Neural progenitor cell (in vitro differentiated cells): ENCODE results near the gene HARS2.

Source experiments
- EZH2phosphoT487 ChIP-seq: fragments of 200-600 bp; sonication (generic); IDR thresholded peaks from 2 replicates; pipeline ENCODE4 v1.6.1; 2017; ENCODE audit warnings: antibody characterized with exemption
- TF ChIP-seq, protein P1 (sequence below): fragments of 200-600 bp; sonication (generic); IDR thresholded peaks from 2 replicates; pipeline ENCODE4 v1.5.1; 2017; ENCODE audit warnings: antibody characterized with exemption, mild to moderate bottlenecking

DNA sequence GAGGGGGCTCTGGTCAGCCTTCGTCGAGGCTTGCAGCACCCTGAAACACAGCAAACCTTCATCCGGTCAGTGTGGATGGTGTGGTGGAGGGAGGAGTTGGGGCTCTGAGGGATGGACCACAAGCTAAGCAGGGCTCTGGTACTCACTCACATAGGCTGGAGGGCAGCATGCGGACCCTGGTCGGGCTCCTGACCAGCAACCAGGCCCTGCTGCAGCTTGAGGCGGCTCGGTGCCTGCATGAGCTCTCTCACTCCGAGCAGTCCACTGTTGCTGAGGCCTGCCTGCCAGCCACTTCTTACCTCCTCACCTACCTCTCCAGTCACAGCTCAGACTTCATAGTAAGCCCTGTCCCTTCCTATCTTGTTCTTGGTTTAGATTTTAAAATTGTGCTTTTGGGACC is 49.5 kb upstream of the HARS2 start:
- TF ChIP-seq, protein P1, sequence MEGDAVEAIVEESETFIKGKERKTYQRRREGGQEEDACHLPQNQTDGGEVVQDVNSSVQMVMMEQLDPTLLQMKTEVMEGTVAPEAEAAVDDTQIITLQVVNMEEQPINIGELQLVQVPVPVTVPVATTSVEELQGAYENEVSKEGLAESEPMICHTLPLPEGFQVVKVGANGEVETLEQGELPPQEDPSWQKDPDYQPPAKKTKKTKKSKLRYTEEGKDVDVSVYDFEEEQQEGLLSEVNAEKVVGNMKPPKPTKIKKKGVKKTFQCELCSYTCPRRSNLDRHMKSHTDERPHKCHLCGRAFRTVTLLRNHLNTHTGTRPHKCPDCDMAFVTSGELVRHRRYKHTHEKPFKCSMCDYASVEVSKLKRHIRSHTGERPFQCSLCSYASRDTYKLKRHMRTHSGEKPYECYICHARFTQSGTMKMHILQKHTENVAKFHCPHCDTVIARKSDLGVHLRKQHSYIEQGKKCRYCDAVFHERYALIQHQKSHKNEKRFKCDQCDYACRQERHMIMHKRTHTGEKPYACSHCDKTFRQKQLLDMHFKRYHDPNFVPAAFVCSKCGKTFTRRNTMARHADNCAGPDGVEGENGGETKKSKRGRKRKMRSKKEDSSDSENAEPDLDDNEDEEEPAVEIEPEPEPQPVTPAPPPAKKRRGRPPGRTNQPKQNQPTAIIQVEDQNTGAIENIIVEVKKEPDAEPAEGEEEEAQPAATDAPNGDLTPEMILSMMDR: no peak
- no peak for TF ChIP-seq EZH2phosphoT487
